ENCODE measurements around the gene DYNLL2.

Gene DYNLL2

DNA sequence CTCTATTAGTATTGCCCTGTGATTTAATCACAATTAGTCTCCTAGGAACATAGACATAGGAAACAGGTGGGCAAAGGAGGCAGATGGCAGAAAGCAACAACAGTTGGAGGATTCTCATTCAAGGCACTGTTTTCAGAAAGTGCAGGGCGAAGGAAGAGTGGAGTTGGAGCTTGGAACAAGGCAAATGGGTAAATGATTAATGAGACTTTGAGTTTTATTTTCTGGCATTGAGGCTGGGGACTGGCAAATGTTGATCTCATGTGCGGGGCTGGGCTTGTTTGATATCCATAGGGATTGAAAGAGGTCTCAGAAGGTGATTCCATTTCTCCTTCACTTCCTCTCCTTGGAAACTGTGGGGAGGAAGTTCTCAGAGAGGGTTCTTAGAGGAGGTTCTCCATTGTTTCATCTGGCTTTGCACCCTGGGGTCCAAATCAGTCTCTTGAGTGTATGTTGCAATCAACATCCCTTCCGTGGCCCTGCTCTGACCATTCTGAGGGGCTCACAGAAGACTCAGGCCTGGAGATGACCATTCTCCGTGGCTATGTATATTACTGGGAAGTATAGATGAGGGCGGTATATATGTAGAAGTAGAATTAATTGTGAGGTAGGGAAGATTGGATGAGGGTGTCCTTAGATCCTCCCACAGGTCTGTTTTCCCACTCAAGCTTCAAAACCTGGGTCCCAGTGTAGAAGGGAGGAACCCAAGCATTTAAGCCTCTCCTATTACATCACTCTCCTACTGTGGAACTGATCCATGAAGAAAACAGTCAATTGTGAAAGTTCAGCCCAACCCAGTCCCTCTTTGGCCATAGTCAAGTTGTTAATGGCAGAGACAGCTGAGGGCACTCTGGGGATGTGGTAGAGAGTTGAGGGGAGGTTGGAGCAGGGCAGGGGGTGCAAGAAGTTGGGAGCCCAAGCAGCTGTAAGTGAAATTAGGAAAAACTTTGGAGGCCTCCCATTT is 39.7 kb upstream of the DYNLL2 start:
- TF ChIP-seq TAF1 (IDR thresholded peaks at IDR 0.05; ENCODE audit: borderline replicate concordance, insufficient read depth, low read length) (no peak), POLR2AphosphoS5 (IDR thresholded peaks at IDR 0.05; ENCODE audit: low read depth, low read length) (no peak), FOXP2 (optimal IDR thresholded peaks at IDR 0.05; ENCODE audit: borderline replicate concordance, extremely low read depth, extremely low read length, insufficient read depth) (no peak), SIN3A (IDR thresholded peaks at IDR 0.05; ENCODE audit: borderline replicate concordance, insufficient read depth, low read length) (no peak)
- TF ChIP-seq, protein P1, sequence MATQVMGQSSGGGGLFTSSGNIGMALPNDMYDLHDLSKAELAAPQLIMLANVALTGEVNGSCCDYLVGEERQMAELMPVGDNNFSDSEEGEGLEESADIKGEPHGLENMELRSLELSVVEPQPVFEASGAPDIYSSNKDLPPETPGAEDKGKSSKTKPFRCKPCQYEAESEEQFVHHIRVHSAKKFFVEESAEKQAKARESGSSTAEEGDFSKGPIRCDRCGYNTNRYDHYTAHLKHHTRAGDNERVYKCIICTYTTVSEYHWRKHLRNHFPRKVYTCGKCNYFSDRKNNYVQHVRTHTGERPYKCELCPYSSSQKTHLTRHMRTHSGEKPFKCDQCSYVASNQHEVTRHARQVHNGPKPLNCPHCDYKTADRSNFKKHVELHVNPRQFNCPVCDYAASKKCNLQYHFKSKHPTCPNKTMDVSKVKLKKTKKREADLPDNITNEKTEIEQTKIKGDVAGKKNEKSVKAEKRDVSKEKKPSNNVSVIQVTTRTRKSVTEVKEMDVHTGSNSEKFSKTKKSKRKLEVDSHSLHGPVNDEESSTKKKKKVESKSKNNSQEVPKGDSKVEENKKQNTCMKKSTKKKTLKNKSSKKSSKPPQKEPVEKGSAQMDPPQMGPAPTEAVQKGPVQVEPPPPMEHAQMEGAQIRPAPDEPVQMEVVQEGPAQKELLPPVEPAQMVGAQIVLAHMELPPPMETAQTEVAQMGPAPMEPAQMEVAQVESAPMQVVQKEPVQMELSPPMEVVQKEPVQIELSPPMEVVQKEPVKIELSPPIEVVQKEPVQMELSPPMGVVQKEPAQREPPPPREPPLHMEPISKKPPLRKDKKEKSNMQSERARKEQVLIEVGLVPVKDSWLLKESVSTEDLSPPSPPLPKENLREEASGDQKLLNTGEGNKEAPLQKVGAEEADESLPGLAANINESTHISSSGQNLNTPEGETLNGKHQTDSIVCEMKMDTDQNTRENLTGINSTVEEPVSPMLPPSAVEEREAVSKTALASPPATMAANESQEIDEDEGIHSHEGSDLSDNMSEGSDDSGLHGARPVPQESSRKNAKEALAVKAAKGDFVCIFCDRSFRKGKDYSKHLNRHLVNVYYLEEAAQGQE (IDR thresholded peaks at IDR 0.05; ENCODE audit: insufficient read depth in 1 of 2, low read depth in 2 of 2, low read length in 2 of 2), result no peak

DNA sequence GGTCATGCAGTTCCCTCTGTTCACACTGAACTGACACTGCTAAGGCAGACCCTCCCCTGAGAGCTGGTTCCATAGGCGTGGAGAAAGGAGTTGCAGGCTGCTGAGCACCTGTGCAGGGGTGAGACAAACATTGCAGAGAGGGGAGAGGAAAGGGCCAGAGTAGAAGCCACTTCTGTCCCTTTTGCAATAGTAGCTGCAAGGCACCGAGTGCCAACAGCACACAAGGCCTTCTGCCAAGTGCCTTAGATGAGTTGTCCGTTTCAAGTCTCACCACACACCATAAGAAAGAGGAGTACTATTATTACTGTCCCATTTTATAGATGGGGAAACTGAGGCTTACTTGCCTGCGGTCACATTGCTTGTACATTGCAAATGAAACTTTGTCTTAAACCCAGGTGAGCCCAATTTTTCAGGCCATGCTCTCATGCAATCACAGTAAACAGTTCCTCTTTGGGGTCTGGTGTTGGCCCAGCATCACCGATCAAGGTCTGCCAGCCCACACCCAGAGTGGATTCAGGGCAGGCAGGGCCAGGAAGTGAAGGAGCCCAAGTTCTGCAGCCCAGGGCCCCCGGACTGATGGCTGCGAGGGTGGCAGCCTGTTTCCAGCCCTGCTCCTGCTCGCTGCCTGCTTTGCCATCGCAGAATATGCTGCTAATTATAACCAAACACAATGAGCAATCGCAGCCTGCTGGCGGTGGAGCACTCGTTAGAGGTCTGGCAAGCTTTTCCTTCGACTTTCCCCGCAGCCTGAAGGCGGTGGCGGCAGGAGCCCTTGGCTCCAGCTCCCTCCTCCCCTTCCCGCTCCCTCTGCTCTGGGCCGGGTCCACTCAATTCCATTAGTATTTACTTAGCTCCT is 36.8 kb upstream of the DYNLL2 start:
- TF ChIP-seq FOXP2 (optimal IDR thresholded peaks at IDR 0.05; ENCODE audit: borderline replicate concordance, extremely low read depth, extremely low read length, insufficient read depth), result no peak
- TF ChIP-seq, protein P1 (IDR thresholded peaks at IDR 0.05; ENCODE audit: insufficient read depth in 1 of 2, low read depth in 2 of 2, low read length in 2 of 2), result no peak
- no peak for TF ChIP-seq SIN3A (IDR thresholded peaks at IDR 0.05; ENCODE audit: borderline replicate concordance, insufficient read depth, low read length)
- no peak for TF ChIP-seq TAF1 (IDR thresholded peaks at IDR 0.05; ENCODE audit: borderline replicate concordance, insufficient read depth, low read length)
- no peak for TF ChIP-seq POLR2AphosphoS5 (IDR thresholded peaks at IDR 0.05; ENCODE audit: low read depth, low read length)

- no peak for TF ChIP-seq POLR2AphosphoS5 (IDR thresholded peaks at IDR 0.05; ENCODE audit: low read depth, low read length)
- no peak for TF ChIP-seq FOXP2 (optimal IDR thresholded peaks at IDR 0.05; ENCODE audit: borderline replicate concordance, extremely low read depth, extremely low read length, insufficient read depth)
- TF ChIP-seq, protein P1 (IDR thresholded peaks at IDR 0.05; ENCODE audit: insufficient read depth in 1 of 2, low read depth in 2 of 2, low read length in 2 of 2), result no peak
- TF ChIP-seq SIN3A (IDR thresholded peaks at IDR 0.05; ENCODE audit: borderline replicate concordance, insufficient read depth, low read length), result no peak
- no peak for TF ChIP-seq TAF1 (IDR thresholded peaks at IDR 0.05; ENCODE audit: borderline replicate concordance, insufficient read depth, low read length)
These were observed 35.7 kb upstream of the DYNLL2 start for GRCh38 chr17:58047376-58048150.

DNA sequence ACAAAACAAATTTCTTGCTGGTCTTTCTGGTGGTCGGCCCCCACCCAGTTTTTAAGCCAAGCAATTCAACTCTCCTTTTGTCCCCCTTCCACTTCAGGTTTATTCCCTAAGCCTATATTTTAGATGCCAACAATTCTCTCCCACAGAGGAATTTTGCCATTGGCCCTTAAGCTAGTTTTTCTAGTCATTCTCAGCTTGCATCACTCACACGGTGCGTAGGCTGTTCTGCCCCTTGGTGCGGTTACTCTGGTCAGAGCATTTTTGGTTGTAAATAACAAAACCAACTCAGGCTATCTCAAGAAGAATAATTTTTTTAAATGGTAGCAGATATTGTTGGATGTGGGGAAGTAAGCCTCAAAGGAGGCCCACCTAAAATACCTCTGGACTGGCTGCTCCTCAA is 33.7 kb upstream of the DYNLL2 start:
- TF ChIP-seq, protein P1 (IDR thresholded peaks at IDR 0.05; ENCODE audit: insufficient read depth in 1 of 2, low read depth in 2 of 2, low read length in 2 of 2), result no peak
- no peak for TF ChIP-seq POLR2AphosphoS5 (IDR thresholded peaks at IDR 0.05; ENCODE audit: low read depth, low read length)
- TF ChIP-seq TAF1 (IDR thresholded peaks at IDR 0.05; ENCODE audit: borderline replicate concordance, insufficient read depth, low read length), result no peak
- TF ChIP-seq SIN3A (IDR thresholded peaks at IDR 0.05; ENCODE audit: borderline replicate concordance, insufficient read depth, low read length), result no peak
- no peak for TF ChIP-seq FOXP2 (optimal IDR thresholded peaks at IDR 0.05; ENCODE audit: borderline replicate concordance, extremely low read depth, extremely low read length, insufficient read depth)
